ENCODE results near the gene TPX2.

The TPX2 gene

GRCh38 chr20:31707258-31707615, 31.9 kb upstream of the TPX2 start:
- Histone ChIP-seq H3K27ac (ENCODE audit: low read length) (no peak overlapping the region), H3K9me3 (ENCODE audit: control insufficient read depth, insufficient read depth, low read length) (no peaks in the 10 kb centered on the region; the same call in 1 of the 2 replicates), H3K27me3 (ENCODE audit: control insufficient read depth, insufficient read depth, low read length) (no peaks in the 10 kb centered on the region), H3K4me1 (ENCODE audit: control insufficient read depth, insufficient read depth, low read length) (peaks cover 7% of the 10 kb centered on the region; the same call in 1 of the 2 replicates), H3K4me3 (ENCODE audit: low read length) (no peak overlapping the region), H3K36me3 (ENCODE audit: control insufficient read depth, insufficient read depth, low read length) (peaks cover 5% of the 10 kb centered on the region; the same call in 1 of the 2 replicates)
- DNase-seq (ENCODE audit: low read depth, low spot score): no peak
- no CpG with 5 or more reads among the region's 5 CpGs for WGBS (ENCODE audit: insufficient coverage, insufficient read length)

GRCh38 chr20:31707994-31708735, 30.9 kb upstream of the TPX2 start:
- Histone ChIP-seq H3K36me3 (ENCODE audit: control insufficient read depth, insufficient read depth, low read length) (peaks cover 5% of the 10 kb centered on the region; the same call in 1 of the 2 replicates), H3K4me1 (ENCODE audit: control insufficient read depth, insufficient read depth, low read length) (peaks cover 14% of the 10 kb centered on the region), H3K27me3 (ENCODE audit: control insufficient read depth, insufficient read depth, low read length) (no peaks in the 10 kb centered on the region), H3K4me3 (ENCODE audit: low read length) (no peak overlapping the region), H3K27ac (ENCODE audit: low read length) (no peak overlapping the region), H3K9me3 (ENCODE audit: control insufficient read depth, insufficient read depth, low read length) (no peaks in the 10 kb centered on the region; the same call in 1 of the 2 replicates)
- WGBS (ENCODE audit: insufficient coverage, insufficient read length): no CpG with 5 or more reads among the region's 2 CpGs
- no peak for DNase-seq (ENCODE audit: low read depth, low spot score)

- no peak overlapping the region for H3K27ac ChIP-seq (ENCODE audit: low read length)
- no peaks in the 10 kb centered on the region for H3K27me3 ChIP-seq (ENCODE audit: control insufficient read depth, insufficient read depth, low read length)
- H3K4me1 ChIP-seq (ENCODE audit: control insufficient read depth, insufficient read depth, low read length): peaks cover 17% of the 10 kb centered on the region
- no CpG with 5 or more reads among the region's 11 CpGs for WGBS (ENCODE audit: insufficient coverage, insufficient read length)
- no peak for DNase-seq (ENCODE audit: low read depth, low spot score)
- no peaks in the 10 kb centered on the region; the same call in 1 of the 2 replicates for H3K9me3 ChIP-seq (ENCODE audit: control insufficient read depth, insufficient read depth, low read length)
- H3K36me3 ChIP-seq (ENCODE audit: control insufficient read depth, insufficient read depth, low read length): peaks cover 5% of the 10 kb centered on the region; the same call in 1 of the 2 replicates
- no peak overlapping the region for H3K4me3 ChIP-seq (ENCODE audit: low read length)
These were observed 30.2 kb upstream of the TPX2 start for GRCh38 chr20:31708736-31709534.

GRCh38 chr20:31709939-31710338, 29.2 kb upstream of the TPX2 start:
- H3K4me3 ChIP-seq (ENCODE audit: low read length): no peak overlapping the region
- peaks cover 5% of the 10 kb centered on the region; the same call in 1 of the 2 replicates for H3K36me3 ChIP-seq (ENCODE audit: control insufficient read depth, insufficient read depth, low read length)
- no peak for DNase-seq (ENCODE audit: low read depth, low spot score)
- no CpG with 5 or more reads among the region's 5 CpGs for WGBS (ENCODE audit: insufficient coverage, insufficient read length)
- H3K27ac ChIP-seq (ENCODE audit: low read length): no peak overlapping the region
- peaks cover 16% of the 10 kb centered on the region for H3K4me1 ChIP-seq (ENCODE audit: control insufficient read depth, insufficient read depth, low read length)
- no peaks in the 10 kb centered on the region; the same call in 1 of the 2 replicates for H3K9me3 ChIP-seq (ENCODE audit: control insufficient read depth, insufficient read depth, low read length)
- no peaks in the 10 kb centered on the region for H3K27me3 ChIP-seq (ENCODE audit: control insufficient read depth, insufficient read depth, low read length)

GRCh38 chr20:31710423-31711108, 28.5 kb upstream of the TPX2 start:
- Histone ChIP-seq H3K4me1 (ENCODE audit: control insufficient read depth, insufficient read depth, low read length) (peaks cover 16% of the 10 kb centered on the region), H3K4me3 (ENCODE audit: low read length) (no peak overlapping the region), H3K36me3 (ENCODE audit: control insufficient read depth, insufficient read depth, low read length) (peaks cover 5% of the 10 kb centered on the region; the same call in 1 of the 2 replicates), H3K27me3 (ENCODE audit: control insufficient read depth, insufficient read depth, low read length) (no peaks in the 10 kb centered on the region), H3K27ac (ENCODE audit: low read length) (no peak overlapping the region), H3K9me3 (ENCODE audit: control insufficient read depth, insufficient read depth, low read length) (no peaks in the 10 kb centered on the region; the same call in 1 of the 2 replicates)
- no CpG with 5 or more reads among the region's 5 CpGs for WGBS (ENCODE audit: insufficient coverage, insufficient read length)
- no peak for DNase-seq (ENCODE audit: low read depth, low spot score)

- Histone ChIP-seq H3K9me3 (ENCODE audit: control insufficient read depth, insufficient read depth, low read length) (no peaks in the 10 kb centered on the region), H3K27ac (ENCODE audit: low read length) (no peak overlapping the region), H3K27me3 (ENCODE audit: control insufficient read depth, insufficient read depth, low read length) (no peaks in the 10 kb centered on the region), H3K36me3 (ENCODE audit: control insufficient read depth, insufficient read depth, low read length) (no peaks in the 10 kb centered on the region), H3K4me1 (ENCODE audit: control insufficient read depth, insufficient read depth, low read length) (peaks cover 16% of the 10 kb centered on the region), H3K4me3 (ENCODE audit: low read length) (no peak overlapping the region)
- no peak for DNase-seq (ENCODE audit: low read depth, low spot score)
These were observed 27.6 kb upstream of the TPX2 start for GRCh38 chr20:31711179-31712111.

GRCh38 chr20:31712112-31712553, 27.0 kb upstream of the TPX2 start:
- no peaks in the 10 kb centered on the region for H3K27me3 ChIP-seq (ENCODE audit: control insufficient read depth, insufficient read depth, low read length)
- H3K4me1 ChIP-seq (ENCODE audit: control insufficient read depth, insufficient read depth, low read length): peaks cover 18% of the 10 kb centered on the region
- no peak for DNase-seq (ENCODE audit: low read depth, low spot score)
- no peak overlapping the region for H3K4me3 ChIP-seq (ENCODE audit: low read length)
- no peak overlapping the region for H3K27ac ChIP-seq (ENCODE audit: low read length)
- no CpG with 5 or more reads among the region's 5 CpGs for WGBS (ENCODE audit: insufficient coverage, insufficient read length)
- no peaks in the 10 kb centered on the region for H3K36me3 ChIP-seq (ENCODE audit: control insufficient read depth, insufficient read depth, low read length)
- no peaks in the 10 kb centered on the region for H3K9me3 ChIP-seq (ENCODE audit: control insufficient read depth, insufficient read depth, low read length)

GRCh38 chr20:31712564-31713311, 26.4 kb upstream of the TPX2 start:
- no peak for DNase-seq (ENCODE audit: low read depth, low spot score)
- Histone ChIP-seq H3K4me1 (ENCODE audit: control insufficient read depth, insufficient read depth, low read length) (peaks cover 18% of the 10 kb centered on the region), H3K9me3 (ENCODE audit: control insufficient read depth, insufficient read depth, low read length) (no peaks in the 10 kb centered on the region), H3K4me3 (ENCODE audit: low read length) (no peak overlapping the region), H3K27me3 (ENCODE audit: control insufficient read depth, insufficient read depth, low read length) (no peaks in the 10 kb centered on the region), H3K36me3 (ENCODE audit: control insufficient read depth, insufficient read depth, low read length) (no peaks in the 10 kb centered on the region), H3K27ac (ENCODE audit: low read length) (no peak overlapping the region)
- WGBS (ENCODE audit: insufficient coverage, insufficient read length): no CpG with 5 or more reads among the region's 8 CpGs
